Astrocyte (in vitro differentiated cells and primary cell): Measurements from ENCODE around the gene FAM53C.

Experiments used
- CTCF ChIP-seq: IDR thresholded peaks from 2 replicates; pipeline ENCODE4 v1.5.1; 2011; ENCODE audit warnings: low read depth, mild to moderate bottlenecking, inconsistent platforms, low read length, moderate library complexity; ENCODE audit not compliant: insufficient read depth
- EZH2 ChIP-seq: IDR thresholded peaks from 2 replicates; pipeline ENCODE4 v1.6.1; 2012; ENCODE audit warnings: mild to moderate bottlenecking, low read length, inconsistent platforms; ENCODE audit not compliant: insufficient read depth

GRCh38 chr5:138351056-138351455 is 13.0 kb downstream of the FAM53C start:
- TF ChIP-seq CTCF, result no peak
- no peak for TF ChIP-seq EZH2
